Measurements from ENCODE around the gene PLIN4. TPM values are rescaled to one million over a fixed set of nuclear protein-coding genes. Genes with fewer than 3 reads are reported as not detected.

Gene PLIN4
- total and polyA plus RNA-seq, 2 donors (not counting 3 experiments of a cell fraction or from before 2014, with no cell fraction given): 0.01 TPM; not detected in 1

DNA sequence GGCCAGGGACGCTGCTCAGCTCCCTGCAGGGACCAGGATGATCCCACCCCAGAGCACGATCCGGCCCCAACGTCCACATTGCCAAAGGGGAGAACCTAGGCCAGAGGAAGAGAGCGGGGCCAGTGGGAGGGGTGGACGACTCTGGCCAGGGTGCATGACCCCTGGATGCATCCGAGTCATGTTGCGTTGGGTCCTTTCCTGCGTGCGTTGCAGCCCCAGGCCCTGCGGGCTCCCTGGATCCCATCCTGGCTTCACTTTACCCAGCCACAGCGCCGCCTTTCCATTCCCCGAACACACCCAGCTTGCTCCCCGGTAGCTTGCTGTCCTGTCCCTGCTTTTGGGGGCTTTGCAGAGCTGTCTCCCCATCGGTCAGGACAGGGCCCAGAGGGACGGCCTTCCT lies 10.5 kb downstream of the PLIN4 start:
- TF ChIP-seq GATA2 (IDR thresholded peaks at IDR 0.05; ENCODE audit: insufficient read depth, insufficient read length, low read depth, low read length): no peak
- TF ChIP-seq EZH2 (IDR thresholded peaks at IDR 0.05; ENCODE audit: borderline replicate concordance, low read depth, low read length, severe bottlenecking): no peak
- TF ChIP-seq, protein P1, sequence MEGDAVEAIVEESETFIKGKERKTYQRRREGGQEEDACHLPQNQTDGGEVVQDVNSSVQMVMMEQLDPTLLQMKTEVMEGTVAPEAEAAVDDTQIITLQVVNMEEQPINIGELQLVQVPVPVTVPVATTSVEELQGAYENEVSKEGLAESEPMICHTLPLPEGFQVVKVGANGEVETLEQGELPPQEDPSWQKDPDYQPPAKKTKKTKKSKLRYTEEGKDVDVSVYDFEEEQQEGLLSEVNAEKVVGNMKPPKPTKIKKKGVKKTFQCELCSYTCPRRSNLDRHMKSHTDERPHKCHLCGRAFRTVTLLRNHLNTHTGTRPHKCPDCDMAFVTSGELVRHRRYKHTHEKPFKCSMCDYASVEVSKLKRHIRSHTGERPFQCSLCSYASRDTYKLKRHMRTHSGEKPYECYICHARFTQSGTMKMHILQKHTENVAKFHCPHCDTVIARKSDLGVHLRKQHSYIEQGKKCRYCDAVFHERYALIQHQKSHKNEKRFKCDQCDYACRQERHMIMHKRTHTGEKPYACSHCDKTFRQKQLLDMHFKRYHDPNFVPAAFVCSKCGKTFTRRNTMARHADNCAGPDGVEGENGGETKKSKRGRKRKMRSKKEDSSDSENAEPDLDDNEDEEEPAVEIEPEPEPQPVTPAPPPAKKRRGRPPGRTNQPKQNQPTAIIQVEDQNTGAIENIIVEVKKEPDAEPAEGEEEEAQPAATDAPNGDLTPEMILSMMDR (IDR thresholded peaks at IDR 0.05; ENCODE audit: extremely low read depth in 1 of 2, insufficient read depth in 1 of 2, low read depth in 1 of 2, low read length in 2 of 2): no peak
- TF ChIP-seq, protein P2, sequence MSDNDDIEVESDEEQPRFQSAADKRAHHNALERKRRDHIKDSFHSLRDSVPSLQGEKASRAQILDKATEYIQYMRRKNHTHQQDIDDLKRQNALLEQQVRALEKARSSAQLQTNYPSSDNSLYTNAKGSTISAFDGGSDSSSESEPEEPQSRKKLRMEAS (IDR thresholded peaks at IDR 0.05; ENCODE audit: insufficient read depth, insufficient read length): no peak
- no peak for TF ChIP-seq MYC (IDR thresholded peaks at IDR 0.05; ENCODE audit: low read depth, low read length)
- TF ChIP-seq POLR2AphosphoS5 (IDR thresholded peaks at IDR 0.05; ENCODE audit: insufficient read depth, low read depth, low read length): no peak
- TF ChIP-seq FOS (IDR thresholded peaks at IDR 0.05; ENCODE audit: borderline replicate concordance, insufficient read depth, low read length): no peak
- no peak for TF ChIP-seq JUN (IDR thresholded peaks at IDR 0.05; ENCODE audit: borderline replicate concordance, insufficient read depth, insufficient read length, low read depth)
- no peak for TF ChIP-seq POLR2A (IDR thresholded peaks at IDR 0.05; ENCODE audit: low read depth, low read length)
- intact Hi-C loops (cut with micrococcal nuclease) (no loop called here), dilution Hi-C loops (cut with MboI; ENCODE audit: extremely low pct_ligation_motif_present, low sequenced_read_pairs) (no loop called here)
- Histone ChIP-seq H3K4me1 (ENCODE audit: control insufficient read depth, extremely low read depth, insufficient read depth, low read length) (peaks cover 10% of the 10 kb centered on the region), H2AFZ (ENCODE audit: low read depth, low read length) (no peak overlapping the region), H3K36me3 (ENCODE audit: control insufficient read depth in 2 of 2, extremely low read depth in 1 of 2, insufficient read depth in 2 of 2, low read length in 2 of 2) (peaks cover 3 to 8% of the 10 kb centered on the region in 2 experiments), H3K27me3 (ENCODE audit: control insufficient read depth in 2 of 2, insufficient read depth in 2 of 2, low read length in 2 of 2) (no peaks in the 10 kb centered on the region), H3K4me3 (replicated peaks in 1 of 3; ENCODE audit: insufficient read depth in 1 of 3, low read depth in 1 of 3, low read length in 3 of 3) (no peak overlapping the region), H3K9me3 (replicated peaks; ENCODE audit: control insufficient read depth, insufficient read depth, low read length) (no peaks in the 10 kb centered on the region), H3K9me1 (replicated peaks; ENCODE audit: control insufficient read depth, extremely low read depth, insufficient read depth, low read length) (no peaks in the 10 kb centered on the region), H3K4me2 (ENCODE audit: insufficient read depth, low read length) (no peak overlapping the region), H3K27ac (ENCODE audit: insufficient read depth, low read depth, low read length) (no peak overlapping the region), H4K20me1 (replicated peaks; ENCODE audit: control insufficient read depth, extremely low read depth, insufficient read depth, low read length) (no peaks in the 10 kb centered on the region), H3K9ac (replicated peaks; ENCODE audit: extremely low read depth, insufficient read depth, low read length) (no peak overlapping the region), H3K79me2 (ENCODE audit: control insufficient read depth, insufficient read depth, low read length) (no peaks in the 10 kb centered on the region)
- no peak for FAIRE-seq
- POLR2A ChIA-PET: no interaction called here
- no TSS peak for BruUV-seq (replicated peaks)
- CTCF ChIA-PET: interaction anchor here (4.7 kb wide), 1 partner anchor 16 kb away, joined by 54 read pairs; no protein-coding TSS in a partner anchor
- DNase-seq (ENCODE audit: low read depth, low spot score): no peak
